ENCODE results near the gene EEFSEC.

GRCh38 chr3:128378631-128379347 is 225.5 kb downstream of the EEFSEC start:
- no peak for TF ChIP-seq CTCF (IDR thresholded peaks at IDR 0.05; ENCODE audit: insufficient read depth, low read depth, low read length)
- TF ChIP-seq EZH2 (IDR thresholded peaks at IDR 0.05; ENCODE audit: insufficient read depth, low read length) = no peak
